Transverse colon (tissue), 4 donors: ENCODE data around the gene ZDHHC7. TPM values are rescaled to one million over a fixed set of nuclear protein-coding genes. Genes with fewer than 3 reads are reported as not detected.

ENCODE experiments used
- DNase-seq: peaks from one replicate; pipeline ENCODE4 v3.0.0-alpha.2; 2019
- H3K27ac ChIP-seq, 4 donors: fragments of 200-600 bp; sonication (generic); 2 replicates each; pipeline ENCODE4 v1.5.1; 2016 to 2018; ENCODE audit warnings: inconsistent platforms in 4 of 4
- H3K27me3 ChIP-seq: fragments of 200-600 bp; sonication (generic); 2 replicates; pipeline ENCODE4 v1.5.1; 2017; ENCODE audit warnings: inconsistent platforms
- H3K36me3 ChIP-seq, 4 donors: fragments of 200-600 bp; sonication (generic); 2 replicates each; pipeline ENCODE4 v1.5.1; 2017 to 2019; ENCODE audit warnings: inconsistent platforms in 4 of 4
- H3K4me1 ChIP-seq, 4 donors: fragments of 200-600 bp; sonication (generic); 2 replicates each; pipeline ENCODE4 v1.5.1; 2017 to 2020; ENCODE audit warnings: inconsistent platforms in 4 of 4
- H3K4me3 ChIP-seq, 4 donors: fragments of 200-600 bp; sonication (generic); 1 replicate in 1 of 4; 2 replicates in 3 of 4; pipeline versions ENCODE4 v1.5.1 to v1.6.1; 2017 to 2019; ENCODE audit warnings: inconsistent platforms in 4 of 4
- H3K9me3 ChIP-seq, 2 donors: fragments of 200-600 bp; sonication (generic); 2 replicates each; pipeline ENCODE4 v1.5.1; 2017 to 2019; ENCODE audit warnings: inconsistent platforms in 2 of 2
- CTCF ChIP-seq, 5 experiments: fragments of 200-600 bp in 3 of 5; fragments of 450-650 bp in 2 of 5; sonication (generic) in 3 of 5; IDR thresholded peaks; 1 replicate in 2 of 5; 2 replicates in 3 of 5; pipeline ENCODE4 v1.5.1; 2016 to 2017; ENCODE audit warnings: antibody characterized with exemption in 5 of 5, inconsistent platforms in 3 of 5, mild to moderate bottlenecking in 2 of 5, moderate library complexity in 1 of 5
- EP300 ChIP-seq: sonication (generic); formaldehyde crosslinking; IDR thresholded peaks from one replicate; pipeline ENCODE4 v1.6.1; 2017; ENCODE audit warnings: antibody characterized with exemption, low read depth
- POLR2A ChIP-seq: fragments of 450-650 bp; IDR thresholded peaks from one replicate; pipeline ENCODE4 v1.6.1; 2016; ENCODE audit warnings: antibody characterized with exemption, mild to moderate bottlenecking, moderate library complexity
- POLR2AphosphoS5 ChIP-seq, 3 donors: sonication (generic); formaldehyde crosslinking; IDR thresholded peaks; one replicate each; pipeline ENCODE4 v1.6.1; 2016; ENCODE audit warnings: antibody characterized with exemption in 3 of 3
- WGBS, 2 donors: methylation state at CpG; one replicate each; pipeline ENCODE4 v1.1.5; 2018; ENCODE audit warnings: low coverage in 1 of 2; 5-methylcytosine and 5-hydroxymethylcytosine counted together
- in situ Hi-C, 4 donors: fragments of 200-750 bp; cut with MboI; loops; one replicate each; pipeline versions ENCODE4 v1.15.0 to v1.15.1; 2017; ENCODE audit warnings: low sequenced_read_pairs in 3 of 4, low pct_ligation_motif_present in 1 of 4, low pct_unique_long_range_greater_than_20kb in 1 of 4
- intact Hi-C: fragments of 100-400 bp; cut with DNase I; formaldehyde crosslinking; loops from one replicate; pipeline ENCODE4 v1.15.1; 2023; ENCODE audit warnings: low total_unique reads
- total RNA-seq, 4 donors: library from RNA; depleted of rRNA; stranded (reverse); fragments of >200 nt; gene quantifications; one replicate each; pipeline ENCODE4 v1.1.0, GENCODE V29; 2016

ZDHHC7 gene
- total RNA-seq, 4 donors from 2014 or later, result 100 to 940 (median 120) TPM

- no peak for TF ChIP-seq EP300
- no peak for TF ChIP-seq CTCF (IDR thresholded peaks at IDR 0.05)
- TF ChIP-seq POLR2AphosphoS5 (IDR thresholded peaks at IDR 0.05), result peak in 2 of 3 donors; percentile 24 to 46
- no peak for TF ChIP-seq POLR2A
- in situ Hi-C loops, result no loop called here
- Histone ChIP-seq H3K9me3 (no peaks in the 10 kb centered on the region), H3K4me3 (no peak overlapping the region), H3K36me3 (peaks cover 0 to 39% (median 9%) of the 10 kb centered on the region in 4 donors), H3K27ac (peak overlapping the region; percentile 47 to 74 (median 68)), H3K4me1 (peaks cover 0 to 36% (median 24%) of the 10 kb centered on the region in 4 donors), H3K27me3 (no peaks in the 10 kb centered on the region)
- no peak for DNase-seq
- 84 to 87% methylated on average over 7 to 15 of the region's 15 CpGs for WGBS, 2 donors
- intact Hi-C loops, result no loop called here
Measured at GRCh38 chr16:84985079-84986065, 26.0 kb downstream of the ZDHHC7 start.

- peak; percentile 67 for DNase-seq
- Histone ChIP-seq H3K9me3 (no peaks in the 10 kb centered on the region), H3K4me1 (peaks cover 0 to 41% (median 26%) of the 10 kb centered on the region in 4 donors), H3K36me3 (peaks cover 0 to 35% (median 7%) of the 10 kb centered on the region in 4 donors), H3K4me3 (no peak overlapping the region), H3K27me3 (no peaks in the 10 kb centered on the region), H3K27ac (peak overlapping the region; percentile 18 to 74 (median 55))
- 40 to 58% methylated on average over 3 to 9 of the region's 9 CpGs for WGBS, 2 donors
- in situ Hi-C loops (no loop called here), intact Hi-C loops (no loop called here)
- TF ChIP-seq POLR2AphosphoS5 (IDR thresholded peaks at IDR 0.05) (peak in 1 of 3 donors; percentile 16), EP300 (no peak), CTCF (IDR thresholded peaks at IDR 0.05) (peak in 4 of 5 experiments; percentile 29 to 63 (median 40))
Measured at GRCh38 chr16:84982434-84982833, 28.9 kb downstream of the ZDHHC7 start.

GRCh38 chr16:84979516-84979915 lies 31.8 kb downstream of the ZDHHC7 start:
- Histone ChIP-seq H3K27me3 (no peaks in the 10 kb centered on the region), H3K27ac (no peak overlapping the region), H3K4me1 (peaks cover 0 to 38% (median 25%) of the 10 kb centered on the region in 4 donors), H3K9me3 (no peaks in the 10 kb centered on the region), H3K36me3 (peaks cover 0 to 52% (median 19%) of the 10 kb centered on the region in 4 donors), H3K4me3 (no peak overlapping the region)
- DNase-seq, result no peak
- WGBS, 2 donors, result 86 to 89% methylated on average over 4 of the region's 4 CpGs
- no peak for TF ChIP-seq POLR2AphosphoS5 (IDR thresholded peaks at IDR 0.05)
- no peak for TF ChIP-seq POLR2A
- TF ChIP-seq EP300, result no peak
- TF ChIP-seq CTCF (IDR thresholded peaks at IDR 0.05), result no peak
- intact Hi-C loops, result no loop called here
- in situ Hi-C loops, result loop anchor here in 2 of 4 donors (10.0 kb wide), 1 partner anchor 225 kb away; no protein-coding TSS in a partner anchor

GRCh38 chr16:84976644-84977400 lies 34.5 kb downstream of the ZDHHC7 start:
- Histone ChIP-seq H3K4me3 (no peak overlapping the region), H3K27ac (peak overlapping the region; percentile 50 to 66 (median 58)), H3K4me1 (peaks cover 0 to 22% (median 10%) of the 10 kb centered on the region in 4 donors), H3K27me3 (no peaks in the 10 kb centered on the region), H3K9me3 (no peaks in the 10 kb centered on the region), H3K36me3 (peaks cover 0 to 52% (median 19%) of the 10 kb centered on the region in 4 donors)
- WGBS, 2 donors, result 61 to 69% methylated on average over 7 to 16 of the region's 17 CpGs
- in situ Hi-C loops (loop anchor here in 2 of 4 donors (10.0 kb wide), 1 partner anchor 222 kb away; no protein-coding TSS in a partner anchor), intact Hi-C loops (no loop called here)
- peak; percentile 38 for DNase-seq
- no peak for TF ChIP-seq POLR2AphosphoS5 (IDR thresholded peaks at IDR 0.05)
- TF ChIP-seq CTCF (IDR thresholded peaks at IDR 0.05), result no peak
- TF ChIP-seq EP300, result no peak
- no peak for TF ChIP-seq POLR2A
